OCI-LY1 (cell line): ENCODE data around the gene CTBP2.
"Not testable (repeated sequence)": the region's sequence is repeated elsewhere in the genome, so short reads cannot be mapped to it uniquely, and the experiment has no call there.

Source experiments
- H2AFZ ChIP-seq: fragments of 200-600 bp; sonication (generic), shearing (Covaris generic); 2 replicates; pipeline ENCODE4 v1.6.0; 2014; ENCODE audit warnings: antibody characterized with exemption, mild to moderate bottlenecking, low read length
- H3F3A ChIP-seq: fragments of 200-600 bp; sonication (generic), shearing (Covaris generic); 2 replicates; pipeline ENCODE4 v1.6.0; 2014; ENCODE audit warnings: mild to moderate bottlenecking, antibody characterized with exemption, low read length, moderate library complexity; ENCODE audit not compliant: insufficient read depth
- H3K27ac ChIP-seq: fragments of 200-600 bp; sonication (generic); 2 replicates; pipeline ENCODE4 v1.5.1; 2014; ENCODE audit warnings: low read length, mixed run types, mild to moderate bottlenecking, low read depth; ENCODE audit not compliant: poor library complexity, severe bottlenecking
- H3K27me3 ChIP-seq: fragments of 200-600 bp; sonication (generic); 2 replicates; pipeline ENCODE4 v1.6.0; 2014; ENCODE audit warnings: antibody characterized with exemption, mild to moderate bottlenecking, low read length, moderate library complexity; ENCODE audit not compliant: insufficient read depth
- H3K36me3 ChIP-seq: fragments of 200-600 bp; sonication (generic); 2 replicates; pipeline ENCODE4 v1.6.1; 2014; ENCODE audit warnings: mild to moderate bottlenecking, antibody characterized with exemption, low read length, moderate library complexity, mixed read lengths; ENCODE audit not compliant: insufficient read depth
- H3K4me1 ChIP-seq: fragments of 200-600 bp; sonication (generic); 2 replicates; pipeline ENCODE4 v1.5.1; 2014; ENCODE audit warnings: mild to moderate bottlenecking, low read length, moderate library complexity; ENCODE audit not compliant: insufficient read depth, severe bottlenecking
- H3K4me2 ChIP-seq: fragments of 200-600 bp; sonication (generic), shearing (Covaris generic); 2 replicates; pipeline ENCODE4 v1.6.1; 2014; ENCODE audit warnings: low read length
- H3K4me3 ChIP-seq: fragments of 200-600 bp; sonication (generic); 2 replicates; pipeline ENCODE4 v1.5.1; 2014; ENCODE audit warnings: low read length, low read depth, mild to moderate bottlenecking, mixed read lengths; ENCODE audit not compliant: poor library complexity, severe bottlenecking
- H3K79me2 ChIP-seq: fragments of 200-600 bp; shearing (Covaris generic); 2 replicates; pipeline ENCODE4 v1.6.1; 2016; ENCODE audit warnings: mixed run types, low read length, mixed read lengths; ENCODE audit not compliant: insufficient read depth
- H3K9ac ChIP-seq: fragments of 200-600 bp; sonication (generic), shearing (Covaris generic); 2 replicates; pipeline ENCODE4 v1.6.1; 2014; ENCODE audit warnings: mild to moderate bottlenecking, low read length, mixed read lengths
- H3K9me2 ChIP-seq: fragments of 200-600 bp; sonication (generic), shearing (Covaris generic); 2 replicates; pipeline ENCODE4 v1.6.1; 2014; ENCODE audit warnings: low read depth, mild to moderate bottlenecking, low read length, mixed read lengths
- H3K9me3 ChIP-seq: fragments of 200-600 bp; shearing (Covaris generic); 2 replicates; pipeline ENCODE4 v1.6.1; 2014; ENCODE audit warnings: low read length, mixed read lengths
- H4K20me1 ChIP-seq: fragments of 200-600 bp; sonication (generic), shearing (Covaris generic); 2 replicates; pipeline ENCODE4 v1.6.0; 2016; ENCODE audit warnings: mild to moderate bottlenecking, low read length; ENCODE audit not compliant: insufficient read depth
- EZH2 ChIP-seq: fragments of 200-600 bp; sonication (generic), shearing (Covaris generic); IDR thresholded peaks from 2 replicates; pipeline ENCODE4 v1.8.0; 2017; ENCODE audit warnings: borderline replicate concordance, mixed run types, mild to moderate bottlenecking, antibody characterized with exemption, low read length, moderate library complexity, mixed read lengths
- TF ChIP-seq, protein P1 (sequence below): fragments of 200-600 bp; sonication (generic), shearing (Covaris generic); IDR thresholded peaks from 2 replicates; pipeline ENCODE4 v1.5.1; 2017; ENCODE audit warnings: mild to moderate bottlenecking, antibody characterized with exemption, low read length, moderate library complexity, mixed read lengths

CTBP2 gene

DNA sequence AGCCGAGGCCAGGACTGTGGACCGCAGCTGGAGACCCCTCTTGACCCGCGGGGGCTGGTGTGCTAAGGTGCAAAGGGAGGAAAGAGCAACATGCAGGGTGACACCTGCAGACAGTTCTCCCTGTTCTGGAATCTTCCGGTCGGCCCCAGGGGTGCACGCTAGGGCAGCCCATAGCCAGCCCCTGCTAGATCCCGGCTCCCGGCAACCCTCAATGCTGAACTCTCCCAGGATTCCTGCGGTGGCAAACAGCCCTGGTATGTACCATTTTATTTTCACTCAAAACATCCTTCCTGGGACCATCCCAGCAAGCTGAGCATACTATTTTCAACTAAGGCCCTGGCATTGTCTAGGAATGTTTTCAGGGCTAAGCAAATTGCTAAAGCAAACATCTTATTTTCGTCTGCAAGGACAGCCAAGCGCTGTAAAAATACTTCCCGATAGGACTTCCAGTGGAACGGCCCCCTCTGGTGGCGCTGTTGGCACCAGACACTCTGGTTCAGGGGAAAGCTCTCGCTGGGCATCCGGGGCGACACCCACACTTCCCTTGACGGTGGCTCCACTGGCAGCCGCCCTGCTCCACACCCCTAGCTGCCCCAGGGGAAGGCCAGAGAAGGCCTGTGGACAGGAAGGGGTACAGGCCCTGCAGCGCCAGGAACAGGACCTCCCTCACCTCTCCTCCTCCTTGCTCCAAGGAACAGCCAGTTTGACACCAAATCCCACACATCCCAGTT is 99.4 kb downstream of the CTBP2 start:
- Histone ChIP-seq H3K4me1 (peaks cover 26% of the 10 kb centered on the region), H3F3A (no peaks in the 10 kb centered on the region), H3K9me3 (no peaks in the 10 kb centered on the region), H4K20me1 (no peaks in the 10 kb centered on the region), H3K79me2 (no peaks in the 10 kb centered on the region), H2AFZ (no peak overlapping the region), H3K9me2 (no peaks in the 10 kb centered on the region), H3K9ac (no peak overlapping the region), H3K27me3 (no peaks in the 10 kb centered on the region), H3K4me2 (no peak overlapping the region), H3K4me3 (no peak overlapping the region), H3K27ac (no peak overlapping the region), H3K36me3 (no peaks in the 10 kb centered on the region)
- TF ChIP-seq EZH2: no peak
- TF ChIP-seq, protein P1, sequence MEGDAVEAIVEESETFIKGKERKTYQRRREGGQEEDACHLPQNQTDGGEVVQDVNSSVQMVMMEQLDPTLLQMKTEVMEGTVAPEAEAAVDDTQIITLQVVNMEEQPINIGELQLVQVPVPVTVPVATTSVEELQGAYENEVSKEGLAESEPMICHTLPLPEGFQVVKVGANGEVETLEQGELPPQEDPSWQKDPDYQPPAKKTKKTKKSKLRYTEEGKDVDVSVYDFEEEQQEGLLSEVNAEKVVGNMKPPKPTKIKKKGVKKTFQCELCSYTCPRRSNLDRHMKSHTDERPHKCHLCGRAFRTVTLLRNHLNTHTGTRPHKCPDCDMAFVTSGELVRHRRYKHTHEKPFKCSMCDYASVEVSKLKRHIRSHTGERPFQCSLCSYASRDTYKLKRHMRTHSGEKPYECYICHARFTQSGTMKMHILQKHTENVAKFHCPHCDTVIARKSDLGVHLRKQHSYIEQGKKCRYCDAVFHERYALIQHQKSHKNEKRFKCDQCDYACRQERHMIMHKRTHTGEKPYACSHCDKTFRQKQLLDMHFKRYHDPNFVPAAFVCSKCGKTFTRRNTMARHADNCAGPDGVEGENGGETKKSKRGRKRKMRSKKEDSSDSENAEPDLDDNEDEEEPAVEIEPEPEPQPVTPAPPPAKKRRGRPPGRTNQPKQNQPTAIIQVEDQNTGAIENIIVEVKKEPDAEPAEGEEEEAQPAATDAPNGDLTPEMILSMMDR: peak; percentile 66

DNA sequence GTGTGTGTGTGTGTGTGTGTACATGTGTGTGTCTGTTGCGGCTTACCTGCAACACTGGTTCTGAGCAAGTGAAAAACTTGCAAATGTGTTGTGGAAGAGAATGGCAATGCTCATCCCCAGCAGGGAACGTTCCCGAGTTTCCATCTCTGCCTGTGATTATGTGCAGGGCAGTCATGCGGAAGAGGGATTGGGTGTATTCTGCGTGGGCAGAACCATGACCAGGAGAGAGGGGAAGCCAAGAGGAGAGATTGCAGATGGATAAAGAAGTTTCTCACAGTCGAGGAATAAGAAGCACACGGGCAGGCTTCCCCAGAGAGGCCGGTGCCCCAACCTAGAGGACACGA is 99.9 kb downstream of the CTBP2 start:
- no peak overlapping the region for H3K27ac ChIP-seq
- H3F3A ChIP-seq: no peaks in the 10 kb centered on the region
- no peaks in the 10 kb centered on the region for H3K36me3 ChIP-seq
- H3K4me2 ChIP-seq: no peak overlapping the region
- no peak overlapping the region for H2AFZ ChIP-seq
- H3K79me2 ChIP-seq: no peaks in the 10 kb centered on the region
- peaks cover 26% of the 10 kb centered on the region for H3K4me1 ChIP-seq
- no peaks in the 10 kb centered on the region for H3K9me3 ChIP-seq
- H3K9ac ChIP-seq: no peak overlapping the region
- no peak overlapping the region for H3K4me3 ChIP-seq
- no peaks in the 10 kb centered on the region for H4K20me1 ChIP-seq
- TF ChIP-seq EZH2: no peak
- TF ChIP-seq, protein P1: no peak
- H3K9me2 ChIP-seq: no peaks in the 10 kb centered on the region
- no peaks in the 10 kb centered on the region for H3K27me3 ChIP-seq

DNA sequence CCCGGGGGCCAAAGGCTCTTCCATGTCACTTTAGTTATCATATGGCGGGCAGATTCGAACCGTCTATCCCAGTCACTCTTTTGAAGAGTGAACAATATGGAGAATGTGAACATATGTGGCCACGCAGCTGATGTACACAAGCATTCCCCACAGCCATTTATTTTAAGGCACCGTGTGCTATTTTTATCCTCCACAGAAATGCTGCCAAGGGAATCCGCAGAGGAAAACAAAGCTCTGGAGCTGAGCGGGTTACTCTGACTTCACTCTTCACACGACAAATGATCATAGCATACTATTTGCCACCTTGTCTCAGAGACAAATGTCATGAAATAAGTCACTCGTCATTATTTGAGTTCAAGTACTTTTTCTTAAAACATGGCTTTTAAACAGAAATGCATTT is 100.3 kb downstream of the CTBP2 start:
- Histone ChIP-seq H3K9me3 (no peaks in the 10 kb centered on the region), H3K4me2 (no peak overlapping the region), H3K79me2 (no peaks in the 10 kb centered on the region), H4K20me1 (no peaks in the 10 kb centered on the region), H3K9me2 (no peaks in the 10 kb centered on the region), H3F3A (no peaks in the 10 kb centered on the region), H3K9ac (no peak overlapping the region), H3K27me3 (no peaks in the 10 kb centered on the region), H3K4me1 (peaks cover 23% of the 10 kb centered on the region), H3K36me3 (no peaks in the 10 kb centered on the region), H2AFZ (no peak overlapping the region), H3K4me3 (no peak overlapping the region), H3K27ac (no peak overlapping the region)
- no peak for TF ChIP-seq EZH2
- TF ChIP-seq, protein P1: no peak

DNA sequence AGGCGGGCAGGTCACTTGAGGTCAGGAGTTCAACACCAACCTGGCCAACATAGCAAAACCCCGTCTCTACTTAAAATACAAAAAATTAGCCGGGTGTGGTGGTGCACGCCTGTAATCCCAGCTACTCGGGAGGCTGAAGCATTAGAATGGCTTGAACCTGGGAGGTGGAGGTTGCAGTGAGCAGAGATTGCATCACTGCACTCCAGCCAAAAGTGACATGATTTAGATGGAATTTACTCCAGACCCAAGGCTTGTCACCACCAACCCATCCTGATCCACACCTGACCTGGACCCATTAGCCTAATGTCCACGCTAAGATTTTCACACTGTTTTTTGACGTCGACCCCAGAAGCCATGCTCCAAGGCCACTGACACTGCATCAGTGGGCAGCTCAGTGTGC is 101.0 kb downstream of the CTBP2 start:
- not testable (repeated sequence) for H3F3A ChIP-seq, H3K9ac ChIP-seq, H3K79me2 ChIP-seq, H4K20me1 ChIP-seq, H3K27ac ChIP-seq, H3K36me3 ChIP-seq, H3K4me3 ChIP-seq, H2AFZ ChIP-seq, H3K9me2 ChIP-seq, H3K4me2 ChIP-seq, H3K9me3 ChIP-seq, H3K27me3 ChIP-seq
- peaks cover 16% of the 10 kb centered on the region for H3K4me1 ChIP-seq
